ENCODE measurements around the gene EMCN.
"Not testable (repeated sequence)": the region's sequence is repeated elsewhere in the genome, so short reads cannot be mapped to it uniquely, and the experiment has no call there.

Gene EMCN

DNA sequence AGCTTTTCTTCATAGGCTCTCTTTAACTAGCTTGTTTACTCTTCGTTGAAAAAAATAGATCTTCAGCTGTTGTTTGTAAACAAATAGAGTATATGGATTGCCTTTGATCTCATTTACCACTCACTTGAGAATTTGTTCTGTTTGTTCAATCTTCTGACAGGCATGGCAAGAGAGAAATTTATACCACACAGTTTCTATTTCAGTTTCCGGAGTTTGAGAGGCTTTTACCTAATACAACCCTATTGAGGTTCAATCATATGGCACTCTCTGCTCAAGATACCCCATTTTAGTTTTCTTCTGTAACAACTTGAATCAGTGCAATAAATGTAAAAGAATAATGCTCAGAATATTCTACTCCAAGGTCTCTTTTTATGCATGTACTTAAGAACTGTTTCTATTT lies 148.0 kb downstream of the EMCN start:
- no peak for DNase-seq

DNA sequence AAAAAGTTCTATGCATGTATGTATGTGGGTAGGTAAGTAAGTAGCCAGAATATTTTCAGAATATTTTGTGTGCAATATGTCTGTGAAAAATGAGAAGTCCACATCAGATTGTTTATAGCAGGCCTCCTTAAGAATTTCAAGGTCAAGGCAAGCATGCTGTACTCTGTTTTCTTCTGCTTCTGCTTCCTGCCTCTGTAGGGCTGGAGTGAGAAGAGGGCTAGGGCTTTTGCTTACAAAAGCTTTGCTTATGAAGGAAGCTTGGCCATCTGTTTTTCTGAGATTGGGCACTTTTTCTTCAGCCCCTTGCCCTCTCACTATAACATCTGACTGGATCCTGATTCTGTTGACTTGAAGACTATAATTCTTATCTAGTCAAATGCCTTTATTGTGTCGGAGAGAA lies 150.4 kb downstream of the EMCN start:
- no peak for DNase-seq

DNA sequence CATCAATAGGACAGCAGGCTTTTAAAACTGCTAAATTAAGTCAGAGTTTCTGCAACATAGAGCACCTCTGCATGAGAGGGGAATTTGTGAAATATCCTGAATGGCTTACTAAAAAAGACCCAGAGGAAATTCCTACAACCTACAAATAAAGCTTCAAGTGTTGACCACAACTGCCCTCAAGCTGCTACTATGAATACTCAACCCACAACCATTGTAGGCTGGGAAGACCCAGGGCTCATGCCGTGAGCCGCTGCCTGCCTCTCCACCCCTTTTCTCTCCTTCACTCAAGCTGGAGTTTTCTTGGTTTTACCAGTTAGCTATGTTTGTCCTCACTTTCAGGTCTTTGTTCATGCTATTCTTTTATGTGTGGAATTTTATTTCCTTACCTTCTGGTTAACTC lies 151.6 kb downstream of the EMCN start:
- DNase-seq: no peak

DNA sequence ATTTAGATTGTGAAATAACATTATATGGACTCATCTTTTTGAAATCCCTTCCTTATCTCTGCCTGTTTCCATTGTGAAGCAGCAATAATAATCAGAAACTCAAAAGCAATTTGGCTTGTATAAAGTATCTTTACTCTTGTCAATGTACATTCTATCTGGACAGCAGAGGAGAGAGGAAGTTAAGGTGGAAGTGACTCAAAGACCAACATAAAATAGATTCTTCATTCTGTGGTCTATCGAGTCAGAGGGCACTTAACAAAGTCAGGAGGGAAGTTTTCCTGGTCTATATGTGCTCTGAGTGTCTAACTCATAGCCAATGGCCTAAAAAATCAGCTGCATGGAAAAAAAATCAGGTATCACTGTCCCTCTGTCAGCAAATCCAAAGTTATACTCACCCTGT lies 155.5 kb downstream of the EMCN start:
- DNase-seq: no peak

DNA sequence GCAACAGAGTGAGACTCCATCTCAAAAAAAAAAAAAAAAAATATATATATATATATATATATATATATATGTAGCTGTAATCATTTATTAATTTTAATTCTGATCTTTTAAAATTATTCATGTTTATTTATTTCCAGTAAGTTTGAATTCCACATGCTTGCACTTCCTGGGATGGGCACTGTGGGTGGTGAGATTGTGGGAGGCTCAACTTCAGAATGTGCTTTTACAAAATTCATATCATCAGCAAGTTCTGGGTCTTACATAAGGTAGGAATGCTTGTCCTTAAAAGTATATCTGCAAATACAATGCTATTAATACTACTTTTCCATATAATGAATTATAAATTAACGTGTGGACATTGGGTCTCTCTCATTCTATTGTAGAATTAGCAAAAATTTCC lies 156.5 kb downstream of the EMCN start:
- DNase-seq: no peak

DNA sequence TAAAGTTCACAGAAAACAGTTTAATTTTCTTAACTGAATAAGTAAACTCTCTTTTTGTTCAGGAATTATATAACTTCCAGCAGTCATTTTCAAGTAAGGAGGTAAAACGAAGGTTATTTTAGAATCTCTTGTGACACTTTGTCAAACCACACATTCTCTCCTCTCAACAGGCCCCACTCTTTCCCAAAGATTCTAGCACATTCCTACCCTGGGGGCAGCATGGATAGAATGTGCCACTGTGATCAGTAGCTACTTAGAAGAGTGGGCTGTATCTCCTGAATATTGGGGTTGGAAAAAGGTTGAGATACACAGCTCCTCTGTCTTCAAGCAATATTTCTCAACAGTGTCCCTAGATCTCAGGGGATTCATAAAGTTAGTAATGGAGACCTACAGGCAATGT lies 157.6 kb downstream of the EMCN start:
- no peak for DNase-seq

DNA sequence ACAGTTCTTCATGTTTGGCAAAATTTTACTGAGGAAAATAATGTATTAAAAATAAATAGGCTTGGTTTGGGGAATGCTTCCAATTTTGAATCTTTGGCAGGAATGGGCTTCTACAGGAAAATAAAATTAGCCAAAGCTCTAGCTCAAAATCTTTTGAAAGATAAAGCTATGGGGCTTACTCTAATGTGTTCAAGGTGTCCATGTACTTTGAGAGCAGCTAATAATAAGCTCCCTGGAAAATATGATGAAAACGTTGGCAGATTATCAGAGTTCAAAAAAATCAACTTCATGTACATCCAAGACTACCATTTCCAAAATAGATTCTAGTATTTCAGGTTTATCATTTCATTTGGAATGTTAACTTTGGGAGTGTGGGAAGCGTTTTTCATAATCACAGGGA lies 158.4 kb downstream of the EMCN start:
- no peak for DNase-seq

DNA sequence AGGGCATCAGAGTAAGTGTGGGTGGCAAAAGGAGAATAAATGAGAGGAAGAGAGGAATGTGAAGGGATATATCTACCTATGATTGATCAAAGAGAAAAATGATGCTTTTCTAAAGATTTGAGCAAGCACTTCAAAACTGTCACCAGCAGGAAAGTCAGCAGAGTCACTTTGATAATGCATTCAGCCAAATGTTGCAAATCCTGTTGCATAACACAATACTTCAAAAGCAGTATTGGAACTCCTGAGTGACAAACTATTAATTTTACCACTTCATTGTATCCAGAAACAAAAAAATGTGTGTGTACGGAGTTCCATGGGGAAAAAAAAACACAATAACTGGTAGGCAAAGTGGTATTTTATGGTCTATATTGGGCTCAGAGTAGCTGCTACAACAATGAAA lies 160.3 kb downstream of the EMCN start:
- no peak for DNase-seq

DNA sequence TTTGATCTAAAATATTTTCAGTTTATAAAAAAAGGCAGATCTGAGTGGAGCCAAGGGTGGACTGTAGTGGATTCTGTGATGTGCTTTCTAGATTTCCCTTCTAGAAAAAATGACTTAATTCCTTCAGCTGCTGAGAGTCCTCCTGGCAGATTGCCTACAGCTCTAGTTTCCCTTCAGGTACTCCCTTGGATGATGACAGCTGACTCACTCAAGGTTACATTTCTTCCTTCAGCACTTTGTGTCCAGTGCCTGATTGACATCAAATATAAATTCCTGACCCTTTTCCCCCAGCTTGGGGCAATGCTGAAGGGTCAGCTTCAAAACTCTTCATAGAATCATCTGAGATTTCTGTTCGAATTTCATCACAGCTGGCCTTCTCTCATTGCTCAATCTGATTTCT lies 161.7 kb downstream of the EMCN start:
- no peak for DNase-seq

DNA sequence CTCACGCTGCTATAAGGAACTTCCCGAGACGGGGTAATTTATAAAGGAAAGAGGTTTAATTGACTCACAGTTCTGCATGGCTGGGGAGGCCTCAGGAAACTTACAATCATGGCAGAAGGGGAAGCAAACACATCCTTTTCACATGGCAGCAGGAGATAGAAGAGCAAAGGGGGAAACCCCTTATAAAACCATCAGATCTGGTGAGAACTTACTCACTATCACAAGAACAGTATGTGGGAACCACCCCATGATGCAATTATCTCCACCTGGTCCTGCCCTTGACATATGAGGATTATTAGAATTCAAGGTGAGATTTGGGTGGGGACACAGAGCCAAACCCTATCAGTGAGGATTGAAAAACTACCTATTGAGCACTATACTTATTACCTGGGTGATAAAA lies 165.5 kb downstream of the EMCN start:
- DNase-seq: not testable (repeated sequence)

DNA sequence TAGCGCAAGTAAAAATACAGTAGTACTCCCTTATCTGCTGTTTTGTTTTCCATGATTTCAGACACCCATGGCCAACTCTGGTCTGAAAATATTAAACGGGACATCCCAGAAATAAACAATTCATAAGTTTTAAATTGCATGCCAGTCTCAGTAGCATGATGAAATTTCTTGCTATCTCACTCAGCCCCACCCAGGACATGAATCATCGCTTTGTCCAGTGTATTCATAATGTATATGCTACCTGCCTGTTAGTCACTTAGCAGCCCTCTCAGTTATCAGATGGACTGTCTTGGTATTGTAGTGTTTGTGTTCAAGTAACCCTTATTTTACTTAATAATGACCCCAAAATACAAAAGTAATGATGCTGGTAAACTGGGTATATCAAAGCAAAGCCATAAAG lies 169.3 kb downstream of the EMCN start:
- no peak for DNase-seq

DNA sequence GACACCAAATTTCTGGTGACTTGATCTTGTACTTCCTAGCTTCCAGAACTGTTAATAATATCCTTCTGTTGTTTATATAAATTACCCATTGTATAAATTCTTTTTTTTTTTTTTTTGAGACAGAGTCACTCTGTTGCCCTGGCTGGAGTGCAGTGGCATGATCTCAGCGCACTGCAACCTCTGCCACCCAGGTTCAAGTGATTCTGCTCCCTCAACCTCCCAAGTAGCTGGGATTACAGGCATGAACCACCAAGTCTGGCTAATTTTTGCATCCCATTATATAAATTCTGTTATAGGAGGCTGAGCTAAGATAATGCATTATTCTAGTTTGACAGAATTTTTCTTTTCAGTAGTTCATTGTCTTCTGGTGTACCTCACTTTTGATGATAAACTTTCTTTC lies 170.6 kb downstream of the EMCN start:
- DNase-seq: no peak

DNA sequence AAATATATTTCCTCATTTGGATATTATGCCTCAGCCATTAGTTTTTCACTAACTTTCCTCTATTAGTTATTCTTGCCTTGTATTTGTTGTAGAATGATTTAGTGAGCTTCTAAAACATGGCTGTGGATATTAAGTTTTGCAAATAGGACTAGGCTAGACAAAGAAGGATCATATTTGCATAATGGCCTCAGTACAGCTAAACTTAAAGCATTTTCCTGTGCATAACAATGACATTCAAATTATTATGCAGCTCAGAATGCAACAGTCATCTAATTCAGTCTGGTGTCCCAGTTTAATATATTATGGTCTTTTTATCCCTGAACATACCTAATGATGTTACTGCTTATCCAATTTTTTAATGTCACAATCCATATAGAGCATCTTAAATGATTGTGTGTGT lies 172.2 kb downstream of the EMCN start:
- DNase-seq: no peak

Measured in CD4-positive, alpha-beta T cell treated with Interferon gamma for 1 hour (primary cell).